ENCODE results near the gene SLC30A5.

The SLC30A5 gene

GRCh38 chr5:69167929-69168328, 74.1 kb downstream of the SLC30A5 start:
- no peak for DNase-seq (ENCODE audit: low spot score)

GRCh38 chr5:69170495-69170894, 76.7 kb downstream of the SLC30A5 start:
- no peak for DNase-seq (ENCODE audit: low spot score)

- no peak for DNase-seq (ENCODE audit: low spot score)
These were observed 77.2 kb downstream of the SLC30A5 start for GRCh38 chr5:69170969-69171368.
